Germinal center (tissue), 1 donor: ENCODE results near the gene SP140.
A peak's percentile ranks its signal among the peaks of the same experiment; 100 is the strongest.
"Not testable (repeated sequence)": the region's sequence is repeated elsewhere in the genome, so short reads cannot be mapped to it uniquely, and the experiment has no call there.

Experiments
- DNase-seq: peaks from one replicate; pipeline ENCODE4 v3.0.0; 2012; ENCODE audit warnings: mixed read lengths, low spot score

SP140 gene

DNA sequence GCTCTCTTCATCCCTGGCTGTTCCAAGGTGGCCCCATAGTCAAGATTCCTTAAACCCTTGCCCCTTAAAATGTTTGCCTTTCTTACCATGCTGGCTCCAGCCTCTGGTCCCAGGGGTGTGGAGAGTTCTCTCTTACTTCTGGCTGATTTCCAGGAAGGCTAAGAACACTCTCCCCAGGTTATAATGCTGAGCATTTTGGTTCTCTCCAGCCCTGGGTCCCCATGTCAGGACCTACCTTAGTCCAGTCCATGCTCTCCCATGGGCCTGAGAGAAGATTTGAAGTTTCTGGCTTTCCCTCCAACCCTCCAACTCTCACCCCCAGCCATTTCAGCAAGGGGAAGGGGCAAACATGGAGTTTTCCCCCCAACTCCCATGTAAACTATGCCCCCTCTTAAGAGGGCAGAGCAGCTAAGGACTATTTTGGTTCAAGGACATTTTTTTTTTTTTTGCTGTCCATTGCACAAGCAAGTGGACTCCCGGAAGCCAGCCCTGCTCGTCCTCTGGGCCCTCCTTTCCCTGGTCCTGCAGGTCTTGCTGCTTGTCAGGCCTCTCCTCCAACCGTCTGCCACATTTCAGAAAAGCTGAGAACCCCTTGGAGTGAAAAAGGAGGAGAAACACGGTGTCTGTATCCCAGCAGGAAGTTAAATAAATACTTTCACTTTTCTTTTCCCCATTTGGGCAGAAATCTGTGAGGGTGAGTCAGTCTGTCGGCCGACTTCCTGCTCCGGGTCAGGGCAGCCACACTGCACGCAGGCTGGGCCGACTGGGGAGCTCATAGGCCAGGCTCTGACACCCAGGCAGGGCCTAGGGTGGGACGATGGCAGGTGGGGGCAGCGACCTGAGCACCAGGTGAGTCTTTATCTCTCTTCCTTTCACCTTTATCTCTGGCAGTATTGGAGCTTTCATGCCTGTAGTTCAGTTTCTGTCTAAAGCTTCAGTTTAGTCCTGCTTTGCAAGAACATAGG is 101.2 kb downstream of the SP140 start, which contains the start of gene SP140L:
SP140L (plus strand) TSS at position 741 of the 965 bp plus-strand sequence; CDS start at position 818, 77 bp downstream.
- peak; percentile 71 for DNase-seq

DNA sequence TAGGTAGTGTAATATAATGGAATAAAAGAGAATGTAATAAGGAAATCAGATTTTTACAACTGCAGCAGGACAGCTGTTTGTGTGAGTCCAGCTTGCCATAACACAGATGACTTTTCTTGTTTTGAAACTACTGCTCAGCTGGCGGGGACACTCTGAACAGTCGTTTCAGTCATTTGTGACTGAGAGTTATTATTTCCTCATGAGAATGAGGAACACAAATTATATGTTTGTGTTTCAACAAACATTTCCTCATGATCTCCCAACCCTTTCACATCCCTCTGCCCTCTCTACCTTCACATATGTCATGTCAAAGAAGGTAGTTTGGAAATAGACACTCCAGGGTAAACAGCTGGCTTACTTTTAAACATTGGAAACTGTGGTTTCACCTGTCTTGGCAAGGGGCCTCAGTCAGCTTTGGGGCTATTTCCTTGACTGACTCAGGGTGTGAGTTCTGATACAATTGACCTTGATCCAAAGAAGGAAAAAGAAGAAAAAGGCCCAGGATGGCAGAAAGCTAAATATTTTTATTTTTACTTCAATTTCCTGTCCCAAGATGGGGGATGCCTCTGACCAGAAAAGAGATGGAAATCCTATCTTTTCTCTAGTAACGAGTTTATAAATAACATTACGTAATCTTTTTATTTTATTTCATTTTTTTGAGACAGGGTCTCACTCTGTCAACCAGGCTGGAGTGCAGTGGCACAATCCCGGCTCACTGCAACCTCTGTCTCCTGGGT is 102.0 kb downstream of the SP140 start:
- peak; percentile 51 for DNase-seq

DNA sequence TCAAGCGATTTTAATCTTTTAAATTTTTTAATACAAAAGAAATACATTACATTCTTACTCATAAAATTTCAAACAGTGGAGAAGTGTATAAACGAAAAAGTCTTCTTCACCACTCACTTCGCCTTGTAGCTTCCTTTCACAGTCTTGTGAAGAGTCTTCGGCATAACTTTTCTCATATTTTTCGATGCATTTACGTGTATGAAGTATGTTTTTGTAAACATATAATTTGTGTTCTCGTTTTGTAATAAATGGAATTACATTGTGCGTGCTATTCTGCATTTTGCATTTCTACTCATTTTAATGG is 102.6 kb downstream of the SP140 start:
- DNase-seq = no peak

DNA sequence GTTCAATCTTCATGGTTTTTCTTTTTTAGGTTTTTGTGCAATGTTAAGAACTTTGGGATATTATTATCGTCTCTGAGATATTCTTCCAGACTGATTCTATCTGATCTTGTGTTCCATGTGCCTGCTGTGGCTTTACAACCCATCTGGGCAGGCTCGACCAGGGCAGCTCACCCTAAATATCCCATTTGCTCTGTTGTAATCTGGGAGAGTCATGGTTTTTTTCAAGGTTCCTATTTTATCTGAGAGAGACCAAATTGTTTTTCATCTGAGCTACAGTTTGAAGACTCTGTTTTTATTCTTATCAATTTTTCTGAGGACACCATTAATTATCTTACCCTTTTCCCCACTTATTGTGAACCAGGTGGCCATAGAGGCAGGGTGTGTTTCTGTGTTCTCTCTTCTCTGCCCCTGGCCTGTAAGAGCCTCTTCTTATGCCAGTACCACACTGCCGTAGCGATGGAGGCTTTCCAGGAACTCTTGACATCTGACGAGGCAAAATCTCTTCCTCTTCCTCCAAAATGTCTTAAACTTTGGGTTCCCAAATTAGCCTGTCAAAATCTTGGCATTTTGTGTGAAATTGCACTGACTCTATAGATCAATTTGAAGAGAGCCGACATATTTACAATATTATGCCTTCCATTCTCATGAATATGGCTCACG is 104.5 kb downstream of the SP140 start:
- DNase-seq = no peak

DNA sequence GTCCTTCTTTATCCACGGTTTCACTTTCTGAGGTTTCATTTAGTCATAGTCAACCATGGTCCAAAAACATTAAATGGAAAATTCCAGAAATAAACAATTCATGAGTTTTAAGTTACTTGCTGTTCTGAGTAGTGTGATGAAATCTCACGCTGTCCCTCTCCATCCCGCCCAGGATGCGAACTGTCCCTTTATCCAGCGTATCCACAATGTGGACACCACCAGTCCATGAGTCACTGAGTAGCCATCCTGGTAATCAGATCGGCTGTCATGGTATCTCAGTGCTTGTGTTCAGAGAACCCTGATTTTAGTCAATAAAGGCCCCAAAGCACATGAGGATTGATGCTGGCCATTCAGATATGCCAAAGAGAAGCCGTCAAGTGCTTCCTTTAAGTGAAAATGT is 105.2 kb downstream of the SP140 start:
- no peak for DNase-seq

DNA sequence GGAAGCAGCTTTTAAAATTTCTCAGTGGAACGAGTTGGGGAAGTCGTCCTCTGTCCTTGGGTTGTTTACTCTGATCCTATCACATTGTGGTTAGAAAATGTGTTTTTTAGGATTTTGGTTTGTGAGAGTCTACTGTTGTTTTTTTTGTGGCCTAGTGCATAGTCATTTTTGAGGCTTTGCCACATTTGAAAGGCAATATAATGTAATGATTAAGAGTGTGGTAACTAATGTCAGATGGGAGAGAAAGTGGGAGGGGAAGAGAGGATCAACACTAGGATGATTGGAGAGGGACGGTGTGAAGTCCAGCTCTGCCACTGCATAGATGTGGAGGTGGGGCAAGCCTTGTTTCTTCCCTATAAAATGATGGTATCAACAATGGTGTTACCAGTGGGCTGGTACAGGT is 109.9 kb downstream of the SP140 start:
- no peak for DNase-seq

DNA sequence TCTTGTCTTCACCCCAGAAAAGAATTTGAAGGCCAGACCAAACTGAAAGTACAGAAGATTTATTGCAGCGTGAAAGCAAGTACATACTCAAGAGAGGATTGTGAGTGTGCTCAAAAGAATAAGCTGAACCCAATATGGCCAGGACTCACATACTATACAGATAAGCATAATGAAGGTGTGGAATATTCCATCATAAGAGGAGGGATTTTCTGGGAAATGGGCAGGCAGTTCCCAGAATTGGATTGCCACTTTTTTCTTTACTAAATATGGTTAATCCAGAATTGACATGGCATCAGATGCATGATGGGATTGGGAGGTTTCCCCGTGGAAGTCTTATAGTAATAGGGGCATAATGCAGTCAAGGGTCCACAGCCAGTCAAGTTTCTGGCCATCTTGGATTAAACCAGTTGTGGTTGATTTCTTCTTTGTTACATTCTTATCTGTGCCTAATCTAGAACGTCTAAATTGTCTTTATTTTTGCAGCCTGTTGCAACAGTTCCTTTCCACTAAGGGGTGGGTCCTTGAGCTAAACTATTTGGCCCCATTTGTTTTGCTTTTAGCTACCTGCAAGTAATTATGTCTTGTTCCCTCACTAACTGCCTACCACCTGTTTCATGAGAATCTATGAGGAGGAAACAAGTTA is 110.4 kb downstream of the SP140 start:
- DNase-seq = no peak

DNA sequence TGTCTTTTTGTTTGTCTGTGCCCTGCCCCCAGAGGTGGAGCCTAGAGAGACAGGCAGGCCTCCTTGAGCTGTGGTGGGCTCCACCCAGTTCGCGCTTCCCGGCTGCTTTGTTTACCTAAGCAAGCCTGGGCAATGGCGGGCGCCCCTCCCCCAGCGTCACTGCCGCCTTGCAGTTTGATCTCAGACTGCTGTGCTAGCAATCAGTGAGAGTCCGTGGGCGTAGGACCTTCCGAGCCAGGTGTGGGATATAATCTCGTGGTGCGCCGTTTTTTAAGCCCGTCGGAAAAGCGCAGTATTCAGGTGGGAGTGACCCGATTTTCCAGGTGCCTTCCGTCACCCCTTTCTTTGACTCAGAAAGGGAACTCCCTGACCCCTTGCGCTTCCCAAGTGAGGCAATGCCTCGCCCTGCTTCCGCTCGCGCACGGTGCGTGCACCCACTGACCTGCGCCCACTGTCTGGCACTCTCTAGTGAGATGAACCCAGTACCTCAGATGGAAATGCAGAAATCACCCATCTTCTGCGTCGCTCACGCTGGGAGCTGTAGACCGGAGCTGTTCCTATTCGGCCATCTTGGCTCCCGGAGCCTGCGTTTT is 116.5 kb downstream of the SP140 start:
- not testable (repeated sequence) for DNase-seq

DNA sequence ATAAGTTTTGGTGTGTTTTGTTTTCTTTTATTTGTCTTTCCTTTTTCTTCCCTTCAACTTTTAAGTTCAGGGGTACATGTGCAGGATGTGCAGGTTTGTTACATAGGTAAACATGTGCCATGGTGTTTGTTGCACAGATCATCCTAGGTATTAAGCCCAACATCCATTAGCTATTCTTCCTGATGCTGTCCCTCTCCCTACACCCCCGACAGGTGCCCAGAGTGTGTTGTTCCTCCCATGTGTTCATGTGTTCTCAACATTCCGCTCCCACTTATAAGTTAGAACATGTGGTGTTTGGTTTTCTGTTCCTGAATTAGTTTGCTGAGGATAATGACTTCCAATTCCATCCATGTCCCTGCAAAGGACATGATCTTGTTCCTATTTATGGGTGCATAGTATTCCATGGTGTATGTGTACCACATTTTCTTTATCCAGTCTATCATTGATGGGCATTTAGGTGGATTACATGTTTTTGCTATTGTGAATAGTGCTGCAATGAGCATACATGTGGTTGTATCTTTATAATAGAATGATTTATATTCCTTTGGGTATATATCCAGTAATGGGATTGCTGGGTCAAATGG is 117.6 kb downstream of the SP140 start:
- not testable (repeated sequence) for DNase-seq

DNA sequence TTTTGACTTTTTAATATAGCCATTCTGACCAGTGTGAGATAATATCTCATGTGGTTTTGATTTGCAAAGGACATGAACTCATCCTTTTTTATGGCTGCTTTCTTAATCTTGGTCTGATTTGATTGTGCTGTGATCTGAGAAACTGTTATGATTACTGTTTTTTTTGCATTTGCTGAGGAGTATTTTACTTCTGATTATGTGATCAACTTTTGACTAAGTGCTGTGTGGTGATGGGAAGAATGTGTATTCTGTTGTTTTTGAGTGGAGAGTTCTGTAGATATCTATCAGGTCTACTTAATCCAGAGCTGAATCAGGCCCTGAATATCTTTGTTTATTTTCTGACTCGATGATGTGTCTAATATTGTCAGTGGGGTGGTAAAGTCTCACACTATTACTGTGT is 118.2 kb downstream of the SP140 start:
- DNase-seq = no peak

DNA sequence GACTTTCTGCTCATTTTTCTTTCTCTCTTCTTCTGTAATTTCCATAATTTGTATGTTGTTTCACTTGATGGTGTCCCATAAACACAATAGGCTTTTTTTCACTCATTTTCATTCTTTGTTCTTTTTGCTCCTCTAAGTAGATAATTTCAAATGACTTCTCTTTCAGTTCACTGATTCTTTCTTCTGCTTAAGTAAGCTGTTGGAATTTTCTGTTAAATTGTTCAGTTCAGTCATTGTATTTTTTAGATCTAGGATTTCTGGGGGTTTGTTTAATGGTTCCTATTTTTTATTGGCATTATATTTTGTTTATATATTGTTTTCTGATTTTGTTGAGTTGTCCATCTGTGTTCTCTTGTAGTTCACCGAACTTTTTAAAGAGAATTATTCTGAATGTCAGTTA is 120.9 kb downstream of the SP140 start:
- no peak for DNase-seq

DNA sequence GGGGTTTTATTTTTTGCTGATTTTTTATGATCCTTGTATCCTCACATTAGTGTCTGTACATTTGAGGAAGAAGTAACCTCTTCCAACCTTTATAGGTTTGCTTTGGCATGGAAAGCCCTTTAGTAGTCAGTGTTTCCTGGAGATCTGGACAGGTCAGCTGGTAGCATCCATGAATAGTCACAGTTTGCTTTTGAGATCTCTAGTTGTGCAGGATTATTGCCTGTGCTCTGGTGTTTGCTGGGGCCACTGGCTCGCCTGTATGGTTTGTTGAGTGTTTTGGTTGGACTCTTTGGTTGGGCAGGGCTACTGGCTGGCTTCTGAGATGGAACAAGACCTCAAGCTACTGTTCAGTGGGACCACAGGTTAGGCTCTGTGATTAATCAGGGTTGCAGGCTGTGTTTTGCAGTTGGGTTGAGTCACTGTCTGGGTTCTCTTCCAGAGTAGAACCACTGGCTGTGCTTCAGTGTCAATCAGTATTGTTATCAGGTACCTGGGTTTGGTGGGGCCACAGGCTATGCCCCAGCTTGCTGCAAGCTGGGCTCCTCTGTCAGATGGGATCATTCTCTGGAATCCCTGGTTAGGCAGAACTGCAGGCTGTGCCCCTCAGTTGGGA is 121.5 kb downstream of the SP140 start:
- DNase-seq = no peak

DNA sequence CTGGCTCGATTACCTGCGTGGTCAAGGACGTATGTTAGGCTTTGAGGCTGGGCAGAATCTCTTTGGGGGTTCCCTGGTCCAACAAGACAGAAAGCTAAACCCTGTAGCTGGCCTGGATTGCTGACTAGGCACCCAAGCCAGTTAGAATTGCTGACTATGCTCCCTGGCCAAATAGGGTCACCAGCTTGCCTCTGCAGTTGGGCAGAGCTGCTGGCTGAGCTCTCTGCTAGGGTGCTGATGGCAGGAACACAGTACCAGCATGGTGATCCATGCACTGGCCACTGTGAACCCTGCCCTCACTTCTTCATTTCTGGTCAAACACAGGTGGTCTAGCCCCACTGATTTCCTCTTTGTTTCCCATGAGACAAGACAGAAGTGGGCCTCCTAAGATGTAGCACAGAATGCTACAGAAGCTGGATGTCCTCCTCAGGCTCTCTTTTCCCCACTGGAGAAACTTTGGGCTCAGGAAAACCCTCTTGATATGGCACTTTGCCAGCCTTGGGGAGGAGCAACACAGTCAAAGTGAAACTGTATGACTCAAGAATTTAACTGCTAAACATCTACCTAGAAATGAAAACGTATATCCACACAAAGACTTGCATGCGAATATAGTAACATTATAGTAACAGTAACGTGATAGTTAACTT is 122.2 kb downstream of the SP140 start:
- no peak for DNase-seq

DNA sequence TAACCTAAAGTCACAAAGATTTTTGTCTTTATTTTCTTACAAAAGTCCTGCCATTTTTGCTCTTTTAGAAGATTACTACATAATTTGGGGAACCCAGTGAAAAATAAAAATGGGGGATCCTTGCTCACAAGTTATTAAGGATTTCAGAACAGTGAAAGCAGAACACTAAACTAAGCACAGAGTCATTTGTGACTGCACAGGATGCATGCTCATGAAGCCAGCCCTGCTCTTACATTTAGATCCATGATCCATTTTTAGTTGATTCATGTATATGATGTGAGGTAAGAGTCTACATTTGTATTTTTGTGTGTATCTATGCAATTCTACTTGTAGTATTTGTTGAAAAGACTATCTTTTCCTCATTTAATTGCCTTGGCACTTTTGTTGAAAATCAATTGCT is 123.3 kb downstream of the SP140 start:
- DNase-seq = no peak

DNA sequence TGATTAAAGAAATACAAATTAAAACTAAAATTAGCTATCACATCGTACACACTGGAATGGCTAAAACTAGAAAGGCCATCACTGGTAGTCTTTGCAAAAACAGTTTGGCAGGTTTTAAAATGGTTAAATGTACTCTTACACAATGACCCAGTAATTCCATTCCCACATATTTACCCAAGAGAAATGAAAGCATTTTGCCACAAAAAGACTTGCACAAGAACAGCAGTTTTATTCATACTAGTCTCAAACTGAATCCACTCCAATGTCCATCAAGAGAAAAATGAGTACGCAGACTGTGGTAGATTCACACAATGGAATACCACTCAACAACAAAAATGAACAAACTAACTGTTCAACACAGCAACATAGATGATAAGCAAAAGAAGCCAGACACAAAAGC is 130.5 kb downstream of the SP140 start:
- no peak for DNase-seq

DNA sequence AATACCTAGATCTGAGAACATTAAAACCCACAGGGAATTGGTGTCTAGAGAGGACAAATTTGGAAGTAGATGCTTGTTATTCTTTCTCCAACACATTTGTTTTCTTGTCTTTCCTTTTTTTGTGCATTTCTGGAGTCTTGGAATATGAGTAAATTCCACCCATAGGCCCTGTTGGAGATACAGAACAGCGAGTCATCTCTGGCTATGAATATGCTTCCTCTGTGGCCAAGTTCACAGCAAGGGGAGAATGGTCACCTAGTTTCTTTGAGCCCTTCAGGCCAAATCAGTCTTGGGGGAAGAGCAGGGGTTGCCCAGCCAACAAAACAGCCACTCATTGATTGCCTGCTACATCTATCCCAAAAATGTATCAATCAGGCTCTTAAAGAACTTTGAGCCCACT is 132.8 kb downstream of the SP140 start:
- no peak for DNase-seq

DNA sequence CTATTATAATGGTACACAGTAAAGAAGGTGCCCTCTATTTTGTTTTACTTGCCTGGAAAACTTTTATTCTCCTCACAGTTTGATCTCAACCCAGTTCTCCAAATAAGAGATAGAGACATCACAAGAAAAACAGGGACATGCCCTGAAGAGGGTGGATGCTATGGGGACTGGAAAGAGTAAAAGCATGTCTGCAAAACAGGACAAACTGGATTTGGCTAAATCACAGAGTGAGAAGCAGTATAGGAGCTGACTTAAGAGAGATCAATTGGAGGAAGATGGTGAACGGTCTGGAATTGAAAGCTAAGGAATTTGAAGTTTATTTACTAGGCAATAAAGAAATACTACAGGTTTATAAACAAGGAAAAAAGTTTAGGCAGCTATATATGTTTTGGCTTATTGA is 134.5 kb downstream of the SP140 start:
- no peak for DNase-seq

DNA sequence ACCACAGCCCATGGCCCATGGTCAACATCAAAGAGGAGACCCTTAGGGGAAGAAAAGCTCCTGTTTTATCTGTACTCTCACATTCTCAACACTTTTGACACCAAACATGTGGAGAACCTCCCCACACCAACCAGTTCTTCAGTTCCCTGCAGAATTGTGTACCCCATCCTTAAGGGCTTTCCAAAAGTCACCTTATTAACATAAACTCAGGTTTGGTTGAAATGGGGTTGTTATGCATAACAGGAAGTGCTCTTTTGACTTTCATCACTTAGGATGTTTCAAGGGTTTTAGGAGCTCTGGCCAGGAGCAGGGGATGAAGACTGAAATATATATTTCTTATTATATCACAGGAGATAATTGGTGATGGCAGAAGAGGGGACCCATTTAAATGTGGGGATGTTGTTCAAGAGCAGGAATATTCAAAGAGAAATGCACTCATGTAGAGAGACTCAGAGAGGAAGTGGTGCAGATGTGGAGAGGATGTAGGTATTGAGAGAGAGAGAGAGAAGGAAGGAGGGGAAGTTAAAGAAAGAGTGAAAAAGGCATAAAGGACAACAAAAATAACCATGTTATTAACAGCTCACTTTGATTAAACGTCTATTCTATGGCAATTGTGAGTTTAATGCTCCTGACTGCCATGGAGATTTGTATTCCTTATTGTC is 136.6 kb downstream of the SP140 start:
- DNase-seq = no peak
